Right renal cortex interstitium (tissue), 3 donors: Measurements from ENCODE around the gene MVB12B. TPM values are rescaled to one million over a fixed set of nuclear protein-coding genes. Genes with fewer than 3 reads are reported as not detected.

ENCODE experiments used
- DNase-seq, 3 donors: peaks; one replicate each; pipeline ENCODE4 v3.0.0-alpha.2; 2013; ENCODE audit warnings: low read depth in 3 of 3, low spot score in 2 of 3
- polyA plus RNA-seq, 3 donors: library from polyadenylated mRNA; unstranded; fragments of 120-200 nt; gene quantifications; one replicate each; pipeline ENCODE4 v1.2.1, GENCODE V29; 2013; ENCODE audit not compliant: insufficient read length in 3 of 3

Gene MVB12B
- polyA plus RNA-seq, 3 donors, result 14.5 to 17.4 (median 16.0) TPM

GRCh38 chr9:126499005-126499910 lies 172.6 kb downstream of the MVB12B start:
- DNase-seq, result no peak

GRCh38 chr9:126499911-126500599 lies 173.4 kb downstream of the MVB12B start:
- DNase-seq, result no peak

- DNase-seq, result no peak
These were observed 174.2 kb downstream of the MVB12B start for GRCh38 chr9:126500600-126501382.

GRCh38 chr9:126501383-126502331 lies 175.0 kb downstream of the MVB12B start:
- no peak for DNase-seq

GRCh38 chr9:126502417-126503332 lies 176.0 kb downstream of the MVB12B start:
- no peak for DNase-seq

- DNase-seq, result no peak
These were observed 176.9 kb downstream of the MVB12B start for GRCh38 chr9:126503333-126504085.

GRCh38 chr9:126504086-126504976 lies 177.7 kb downstream of the MVB12B start:
- no peak for DNase-seq

GRCh38 chr9:126504977-126505455 lies 178.4 kb downstream of the MVB12B start:
- DNase-seq, result no peak

GRCh38 chr9:126505697-126506346 lies 179.2 kb downstream of the MVB12B start:
- DNase-seq, result no peak

- no peak for DNase-seq
These were observed 180.0 kb downstream of the MVB12B start for GRCh38 chr9:126506361-126507317.

- DNase-seq, result no peak
These were observed 180.9 kb downstream of the MVB12B start for GRCh38 chr9:126507318-126508109.

GRCh38 chr9:126508171-126508591 lies 181.6 kb downstream of the MVB12B start:
- DNase-seq, result no peak

GRCh38 chr9:126508928-126509327 lies 182.3 kb downstream of the MVB12B start:
- no peak for DNase-seq

GRCh38 chr9:126509718-126510117 lies 183.1 kb downstream of the MVB12B start:
- no peak for DNase-seq

- DNase-seq, result no peak
These were observed 183.9 kb downstream of the MVB12B start for GRCh38 chr9:126510564-126510963.
